Stimulated activated CD8-positive, alpha-beta memory T cell treated with anti-CD3 and anti-CD28 coated beads, Interleukin-2, amount 100 ng/mL, for 1 hour (primary cell): ENCODE results near the gene CYB5RL.
"Not testable (repeated sequence)": the region's sequence is repeated elsewhere in the genome, so short reads cannot be mapped to it uniquely, and the experiment has no call there.

ENCODE experiments used
- DNase-seq, 2 donors: peaks; one replicate each; pipeline ENCODE4 v3.0.0-alpha.2; 2020; ENCODE audit warnings: low read depth in 2 of 2

Gene CYB5RL

DNA sequence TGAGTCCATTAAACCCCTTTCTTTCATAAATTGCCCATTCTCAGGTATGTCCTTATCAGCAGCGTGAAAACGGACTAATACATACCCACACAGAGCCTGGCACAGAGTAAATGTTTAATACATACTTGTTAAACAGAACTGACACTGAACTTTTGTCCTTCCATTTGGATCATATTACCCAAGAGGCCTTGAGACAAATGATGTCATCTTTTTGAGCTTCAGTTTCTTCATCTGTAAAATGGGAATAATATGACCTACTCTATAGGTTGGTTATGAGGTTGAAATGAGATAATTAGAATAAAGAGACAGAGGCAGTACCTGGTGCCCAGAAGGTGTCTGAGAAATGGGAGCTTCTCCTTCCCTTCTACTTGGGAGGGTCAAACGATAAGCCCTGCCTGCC, 13.8 kb downstream of the CYB5RL start:
- DNase-seq = no peak

DNA sequence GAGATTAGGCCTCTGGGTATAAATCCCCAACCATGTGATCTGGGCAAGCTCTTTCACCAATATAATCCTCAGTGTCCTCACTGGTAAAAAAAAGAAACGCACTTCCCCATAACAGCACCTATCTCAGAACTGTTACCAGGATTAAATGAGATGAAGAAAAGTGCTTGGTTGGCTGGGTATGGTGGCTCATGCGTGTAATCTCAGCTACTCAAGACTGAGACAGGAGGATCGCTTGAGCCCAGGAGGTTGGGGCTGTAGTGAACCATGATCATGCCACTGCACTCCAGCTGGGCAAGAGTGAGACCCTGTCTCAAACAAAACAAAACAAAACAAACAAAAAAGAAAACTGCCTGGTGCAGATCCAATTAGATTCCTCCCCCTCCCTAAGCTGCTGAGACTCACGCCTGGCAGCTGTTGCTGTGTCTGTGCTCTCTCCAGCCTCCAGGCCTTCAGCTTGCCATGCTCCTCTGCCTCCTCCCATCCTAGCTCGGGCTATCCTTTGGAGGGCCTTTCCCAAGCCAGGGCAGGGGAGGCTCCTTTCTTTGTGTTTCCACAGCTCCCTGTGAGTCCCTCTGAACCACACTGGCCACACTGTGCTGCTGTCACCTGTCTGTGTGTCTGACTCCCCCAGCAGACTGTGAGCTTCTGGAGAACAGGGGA, 19.0 kb downstream of the CYB5RL start:
- no peak for DNase-seq

DNA sequence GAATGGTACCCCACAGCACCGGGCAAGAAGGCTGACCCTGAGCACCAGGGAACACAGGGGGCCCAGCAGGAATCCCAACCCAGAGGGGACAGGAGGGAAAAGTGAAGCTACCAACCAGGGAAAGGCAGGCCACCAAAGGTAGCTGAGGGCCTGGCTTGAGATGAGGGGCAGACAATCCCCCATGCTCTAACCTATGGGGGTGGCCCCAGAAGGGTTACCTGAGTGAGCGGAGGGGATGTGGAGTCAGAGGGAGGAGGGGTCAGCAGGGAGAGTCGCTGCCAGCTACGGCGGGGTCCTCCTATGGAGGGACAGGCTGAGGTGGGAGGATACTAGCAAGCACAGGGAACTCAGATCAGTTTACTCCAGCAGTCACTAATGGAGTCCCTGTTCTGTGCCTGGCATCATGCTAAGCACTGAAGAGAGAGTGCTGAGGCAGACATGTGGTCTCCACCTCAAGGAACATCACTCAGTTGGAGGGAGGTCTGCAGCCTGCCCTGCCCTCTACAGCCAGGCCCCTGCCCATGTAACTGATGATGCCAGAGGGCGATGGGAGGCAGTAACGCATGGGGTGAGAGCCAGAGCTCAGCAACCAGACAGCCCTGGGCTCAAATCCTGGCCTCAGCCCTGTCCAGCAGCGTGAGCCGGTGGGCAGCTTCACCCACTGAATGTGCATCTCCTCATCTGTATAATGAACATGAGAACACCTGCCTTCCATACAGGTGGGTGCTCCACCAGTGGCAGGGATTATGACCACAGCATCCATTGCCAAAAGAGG, 21.3 kb downstream of the CYB5RL start:
- DNase-seq = no peak

DNA sequence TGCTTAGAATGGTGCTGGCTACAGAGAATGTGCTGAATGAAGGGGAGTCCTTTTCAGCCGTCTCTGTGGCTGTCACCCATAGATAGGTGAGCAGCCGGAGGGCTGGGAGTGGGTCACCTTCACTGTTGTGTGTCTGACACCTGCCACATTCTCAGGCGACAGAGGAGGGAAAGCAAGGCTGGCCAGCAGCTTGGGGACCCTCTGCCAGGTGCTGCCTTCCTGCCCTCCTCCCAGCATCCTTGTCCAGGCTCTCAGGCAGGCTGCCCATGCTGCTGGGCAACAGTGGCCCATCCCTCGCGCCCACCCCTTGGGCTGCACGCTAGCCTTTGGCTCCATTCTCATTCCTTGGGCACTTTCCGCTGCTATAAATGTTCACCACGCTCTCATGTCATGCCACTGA, 22.1 kb downstream of the CYB5RL start:
- no peak for DNase-seq

DNA sequence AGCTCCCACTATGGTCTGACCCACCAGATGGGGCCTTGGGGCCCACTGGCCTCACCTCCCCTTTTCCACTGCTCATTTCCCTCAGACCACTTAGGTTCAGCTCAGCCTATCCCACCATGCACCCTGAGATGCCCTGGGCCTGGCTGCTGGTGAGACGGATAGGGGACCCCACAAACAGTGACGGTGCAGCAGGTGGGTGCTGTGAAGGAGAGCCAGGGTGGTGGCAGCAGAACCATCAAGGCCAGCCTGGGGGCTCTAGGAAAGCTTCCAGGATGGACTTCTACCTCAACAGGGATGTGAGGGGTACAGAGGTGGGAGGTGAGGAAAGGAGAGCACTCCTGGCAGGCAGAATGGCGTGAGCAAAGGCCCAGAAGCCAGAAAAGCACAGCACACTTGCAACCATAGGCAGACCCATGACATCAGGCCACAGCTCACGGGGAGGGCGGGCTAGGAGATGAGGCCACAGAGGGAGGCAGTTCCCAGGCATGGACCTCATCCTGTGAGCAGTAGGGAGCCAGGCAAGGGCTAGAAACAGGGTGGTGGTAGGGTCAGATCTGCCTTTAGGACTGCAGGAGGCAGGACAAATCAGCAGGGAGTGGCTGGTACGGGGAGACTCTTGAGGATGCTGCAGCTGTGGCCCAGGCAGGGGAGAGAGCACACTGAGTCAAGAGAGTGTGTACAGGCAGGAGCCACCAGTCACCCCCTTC, 23.1 kb downstream of the CYB5RL start:
- DNase-seq = no peak

DNA sequence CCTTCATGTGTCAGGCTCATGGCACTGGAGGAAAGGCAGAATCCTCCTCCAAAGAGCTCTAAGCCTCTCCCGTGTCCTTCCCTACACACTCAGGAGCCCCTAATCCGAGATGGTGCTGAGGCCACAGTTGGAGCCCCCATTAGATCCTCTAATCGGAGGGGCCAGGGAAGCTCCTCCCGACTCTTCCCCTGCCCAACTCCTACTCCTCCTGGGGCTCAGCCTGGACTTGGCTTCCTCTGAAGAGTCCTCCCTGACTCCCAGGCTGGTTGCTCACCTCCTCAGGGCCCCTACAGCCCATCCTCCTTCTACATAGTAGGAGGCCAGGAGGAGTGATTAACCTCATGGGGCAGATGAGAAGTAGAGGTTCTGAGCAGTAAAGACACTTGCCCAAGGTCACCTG, 25.7 kb downstream of the CYB5RL start:
- DNase-seq = no peak

DNA sequence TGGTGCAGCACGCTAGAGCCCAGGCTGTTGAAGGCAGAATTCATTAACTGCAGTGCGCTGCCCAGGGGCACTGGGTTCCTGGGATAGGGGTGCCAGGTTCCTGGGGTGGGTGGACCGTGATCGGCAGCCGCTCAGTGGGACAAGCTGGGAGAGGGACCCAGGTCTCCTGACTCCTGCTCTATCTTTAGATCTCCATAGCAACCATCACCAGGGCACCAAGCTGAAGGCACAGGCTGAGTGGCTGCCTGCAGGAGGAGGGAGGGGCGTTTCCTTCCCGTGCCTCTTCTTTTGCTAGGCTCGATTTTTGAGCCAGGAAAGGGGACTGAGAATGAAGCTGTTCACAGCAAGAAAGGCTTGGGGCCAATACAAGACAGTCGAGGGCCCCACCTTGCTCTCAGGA, 26.1 kb downstream of the CYB5RL start:
- DNase-seq = no peak

DNA sequence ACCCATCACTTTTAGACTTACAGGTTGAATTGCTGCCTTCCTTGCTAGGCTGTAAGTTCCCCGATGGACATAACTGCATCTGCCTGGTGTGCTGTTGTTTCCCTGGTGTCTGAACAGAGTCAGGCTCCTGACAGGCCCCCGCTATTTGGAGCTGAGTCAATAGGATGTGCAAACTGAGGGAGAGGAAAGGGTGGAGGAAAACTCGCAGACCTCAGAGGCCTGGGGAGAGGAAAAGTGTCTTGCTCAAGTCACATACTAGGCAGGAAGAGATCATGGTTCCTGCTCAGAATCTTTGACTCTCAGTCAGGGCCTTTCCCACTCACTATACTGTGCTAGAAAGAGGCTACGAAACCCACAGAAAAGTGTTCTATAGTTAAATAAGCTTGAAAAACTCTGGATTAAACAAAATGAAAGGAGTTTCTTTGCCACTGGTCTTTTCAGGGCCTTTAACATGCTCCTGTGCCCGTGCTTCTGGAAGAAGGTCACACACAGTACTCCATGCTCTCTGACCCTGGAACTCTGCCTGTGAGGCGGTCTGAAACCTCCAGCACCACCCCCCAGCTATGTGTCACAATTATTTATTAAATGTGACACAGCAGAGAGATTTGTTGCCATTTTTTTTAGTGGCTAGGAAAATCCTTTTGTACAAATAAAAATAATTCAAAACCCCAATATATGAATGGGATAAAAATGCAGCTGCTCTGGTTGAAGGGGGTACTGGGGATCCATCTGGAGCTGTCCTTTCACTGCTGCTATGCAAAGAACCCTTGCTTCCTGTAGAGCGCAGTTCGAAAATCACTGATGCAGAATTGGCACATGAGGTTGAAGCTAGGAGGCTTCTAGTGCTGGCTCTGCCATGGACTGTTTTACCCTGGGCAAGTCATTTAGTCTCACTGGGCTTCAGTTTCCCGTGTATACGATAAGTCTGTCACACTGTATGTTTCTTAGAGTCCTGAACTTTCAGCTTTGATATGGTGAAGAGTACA, 26.9 kb downstream of the CYB5RL start:
- no peak for DNase-seq

DNA sequence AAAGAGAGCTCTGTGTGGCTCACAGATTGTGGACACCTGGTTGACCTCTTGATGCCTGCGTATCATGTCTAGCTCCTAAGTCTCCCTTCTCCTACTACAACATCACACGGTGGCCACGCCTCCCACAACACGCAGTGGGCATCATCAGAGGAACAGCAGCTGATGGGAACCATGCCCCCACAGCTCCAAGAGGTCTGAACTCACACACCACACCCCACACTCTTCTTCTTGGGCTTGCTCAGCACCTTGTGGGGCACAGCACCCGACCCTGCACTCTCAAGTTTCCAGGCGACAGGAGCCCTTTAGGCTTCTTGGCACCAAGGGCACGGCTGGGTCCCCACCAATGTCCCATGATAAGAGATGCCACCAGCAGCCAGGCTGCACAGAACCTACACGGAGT, 28.2 kb downstream of the CYB5RL start:
- no peak for DNase-seq

DNA sequence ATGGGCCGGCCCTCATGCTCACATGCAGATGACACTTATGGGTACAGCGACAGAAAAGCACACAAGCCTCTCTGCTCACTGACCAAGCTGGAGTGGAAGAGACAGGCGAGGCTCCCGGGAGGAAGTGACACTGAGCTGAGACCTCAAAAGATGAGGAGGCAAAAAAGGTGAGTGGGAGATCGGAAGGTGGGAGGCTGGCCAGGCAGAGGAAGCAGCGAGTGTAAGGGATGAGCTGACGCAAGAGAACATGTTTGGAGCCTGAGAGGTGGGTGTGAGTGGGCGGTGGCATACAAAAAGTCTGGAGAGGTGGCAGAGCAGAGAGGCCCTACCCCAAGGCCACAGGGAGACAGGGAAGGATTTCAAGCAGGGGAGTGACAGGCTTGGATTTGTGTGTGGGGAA, 28.8 kb downstream of the CYB5RL start:
- DNase-seq = no peak

DNA sequence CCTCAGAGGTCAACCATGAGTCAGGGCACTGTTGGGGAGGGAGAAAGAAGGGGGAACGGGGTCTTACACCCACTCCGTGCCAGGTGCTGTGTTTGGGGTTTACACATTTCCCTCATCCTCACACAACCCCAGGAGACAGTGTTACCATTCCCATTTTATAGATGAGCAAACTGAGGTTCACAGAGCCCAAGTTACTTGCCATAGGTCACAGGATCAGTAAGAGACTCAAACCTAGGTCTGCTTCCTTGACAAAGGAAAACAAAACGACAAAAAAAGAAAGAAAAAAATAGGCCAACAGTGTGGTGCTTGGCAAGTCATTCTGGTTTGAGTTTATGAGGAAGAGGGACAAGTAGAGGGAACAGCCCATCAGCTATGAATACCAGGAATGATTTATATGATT, 30.8 kb downstream of the CYB5RL start:
- no peak for DNase-seq

DNA sequence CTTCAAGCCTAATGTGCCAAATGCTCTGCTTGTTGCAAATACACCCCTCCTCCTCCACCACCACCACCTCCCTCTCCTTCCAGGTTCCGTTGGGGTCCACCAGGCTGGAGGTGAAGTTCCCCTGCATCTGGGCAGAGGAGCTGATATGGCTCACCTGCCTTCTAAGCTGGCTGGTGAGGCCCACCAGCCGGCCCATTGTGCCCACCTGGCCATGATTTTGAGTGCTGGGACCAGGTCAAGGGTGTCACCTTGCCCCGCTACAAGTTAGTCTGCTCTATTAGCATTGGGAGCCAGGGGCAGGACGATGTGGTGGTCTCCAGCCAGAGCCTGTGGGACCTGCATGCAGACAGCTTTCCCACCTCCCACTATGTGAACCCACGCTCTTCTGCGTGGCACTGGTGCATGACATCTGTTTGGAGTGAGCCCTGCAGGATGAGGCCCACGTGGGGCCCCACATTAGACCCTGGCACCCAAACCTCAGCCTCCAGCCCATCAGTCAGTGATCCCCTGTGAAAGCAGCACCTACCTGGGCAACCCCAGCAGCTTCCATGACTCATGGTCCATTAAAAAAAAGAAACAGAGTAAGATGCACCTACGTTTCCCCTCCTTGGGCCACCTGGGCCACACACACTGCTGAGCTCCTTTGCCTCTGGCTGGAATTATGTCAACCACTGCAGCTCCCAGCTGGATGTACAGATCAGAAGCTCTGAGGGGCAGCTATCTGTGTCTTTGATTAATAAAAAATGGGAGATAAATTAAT, 31.4 kb downstream of the CYB5RL start:
- DNase-seq = no peak

DNA sequence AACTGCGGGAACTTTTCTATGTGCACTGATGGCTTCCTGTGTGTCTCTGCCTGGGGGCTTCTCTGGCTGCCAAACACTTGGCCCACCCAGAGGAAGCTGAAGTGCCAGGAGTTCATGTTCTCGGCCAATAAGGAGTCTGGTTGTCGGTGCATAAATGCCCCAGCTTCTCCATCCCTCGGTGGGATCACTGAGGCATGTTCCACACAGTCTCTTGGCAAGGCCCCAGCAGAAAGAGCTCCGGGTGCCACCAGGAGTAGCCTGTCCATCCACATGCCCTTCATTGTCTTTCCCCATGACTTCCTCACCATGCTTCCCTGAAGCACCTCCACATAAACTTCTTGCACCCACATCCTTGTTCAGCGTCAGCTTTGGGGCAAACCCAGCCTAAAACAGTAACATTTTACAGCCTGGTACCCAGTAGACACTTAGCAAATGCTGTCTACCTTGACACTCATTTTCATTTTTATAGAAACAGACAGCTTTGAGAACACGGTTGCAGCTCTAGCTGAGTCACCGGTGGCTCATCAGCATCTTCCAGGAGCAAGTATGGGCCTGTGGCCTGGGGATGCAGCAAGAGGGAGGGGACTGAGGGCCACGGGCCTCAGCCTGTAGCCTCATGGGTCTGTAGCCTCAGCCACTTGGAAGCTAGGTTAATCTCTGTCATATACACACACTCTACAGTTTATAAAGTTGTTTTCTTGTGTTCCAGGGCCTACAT, 32.2 kb downstream of the CYB5RL start:
- no peak for DNase-seq

DNA sequence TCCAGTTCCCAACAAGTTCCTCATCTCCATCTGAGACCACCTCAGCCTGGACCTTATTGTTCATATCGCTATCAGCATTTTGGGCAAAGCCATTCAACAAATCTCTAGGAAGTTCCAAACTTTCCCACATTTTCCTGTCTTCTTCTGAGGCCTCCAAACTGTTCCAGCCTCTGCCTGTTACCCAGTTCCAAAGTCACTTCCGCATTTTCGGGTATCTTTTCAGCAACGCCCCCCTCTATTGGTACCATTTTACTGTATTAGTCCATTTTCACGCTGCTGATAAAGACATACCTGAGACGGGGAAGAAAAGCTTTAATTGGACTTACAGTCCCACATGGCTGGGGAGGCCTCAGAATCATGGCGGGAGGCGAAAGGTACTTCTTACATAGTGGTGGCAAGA, 33.5 kb downstream of the CYB5RL start:
- DNase-seq = not testable (repeated sequence)

DNA sequence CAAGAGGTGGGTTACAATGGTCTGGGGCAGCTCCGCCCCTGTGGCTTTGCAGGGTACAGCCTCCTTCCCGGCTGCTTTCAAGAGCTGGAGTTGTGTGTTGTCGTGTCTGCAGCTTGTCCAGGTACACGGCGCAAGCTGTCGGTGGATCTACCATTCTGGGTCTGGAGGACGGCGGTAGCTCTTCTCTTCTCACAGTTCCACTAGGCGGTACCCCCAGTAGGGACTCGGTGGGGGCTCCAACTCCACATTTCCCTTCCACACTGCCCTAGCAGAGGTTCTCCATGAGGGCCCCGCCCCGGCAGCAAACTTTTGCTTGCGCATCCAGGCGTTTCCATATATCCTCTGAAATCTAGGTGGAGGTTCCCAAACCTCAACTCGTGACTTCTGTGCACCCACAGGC, 34.7 kb downstream of the CYB5RL start:
- DNase-seq = no peak

DNA sequence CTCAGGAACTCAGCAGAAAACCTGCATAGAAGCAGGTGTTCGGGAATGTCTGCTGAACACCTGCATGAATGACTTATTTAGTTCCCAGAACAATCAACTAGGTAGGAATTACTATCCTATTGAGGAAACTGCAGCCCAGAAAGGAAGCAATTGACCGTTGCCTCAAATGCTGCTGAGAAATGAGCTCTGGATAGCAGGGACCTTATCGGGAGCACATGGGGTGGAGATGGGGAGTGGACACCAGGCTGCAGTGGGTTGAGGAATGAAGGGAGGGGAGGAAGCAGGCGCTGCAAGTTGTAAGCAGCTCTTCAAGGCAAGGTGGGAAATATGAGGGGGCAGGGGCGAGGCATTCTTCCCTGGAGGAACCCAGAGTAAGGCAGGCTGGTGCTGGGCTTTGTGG, 36.3 kb downstream of the CYB5RL start:
- no peak for DNase-seq

DNA sequence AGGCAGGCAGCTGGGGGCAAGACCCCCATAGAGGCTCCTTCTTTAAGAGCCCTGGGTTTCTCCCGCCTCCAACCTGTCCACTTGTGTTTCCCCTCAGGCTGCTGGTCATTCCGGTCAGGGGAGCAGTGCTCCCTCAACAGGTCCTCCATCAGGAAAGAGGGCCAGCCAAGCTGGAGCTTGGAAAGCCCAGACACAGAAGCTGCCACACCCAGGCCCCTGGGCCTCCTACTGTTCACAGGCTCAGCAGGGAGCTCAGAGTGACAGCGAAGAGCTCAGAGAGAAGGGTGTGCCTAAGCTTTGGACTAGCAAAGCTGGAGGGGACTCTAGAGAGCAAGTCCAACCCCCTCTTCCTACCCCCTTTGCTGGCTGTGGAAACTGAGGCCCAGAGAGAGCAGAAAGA, 36.8 kb downstream of the CYB5RL start:
- DNase-seq = no peak

DNA sequence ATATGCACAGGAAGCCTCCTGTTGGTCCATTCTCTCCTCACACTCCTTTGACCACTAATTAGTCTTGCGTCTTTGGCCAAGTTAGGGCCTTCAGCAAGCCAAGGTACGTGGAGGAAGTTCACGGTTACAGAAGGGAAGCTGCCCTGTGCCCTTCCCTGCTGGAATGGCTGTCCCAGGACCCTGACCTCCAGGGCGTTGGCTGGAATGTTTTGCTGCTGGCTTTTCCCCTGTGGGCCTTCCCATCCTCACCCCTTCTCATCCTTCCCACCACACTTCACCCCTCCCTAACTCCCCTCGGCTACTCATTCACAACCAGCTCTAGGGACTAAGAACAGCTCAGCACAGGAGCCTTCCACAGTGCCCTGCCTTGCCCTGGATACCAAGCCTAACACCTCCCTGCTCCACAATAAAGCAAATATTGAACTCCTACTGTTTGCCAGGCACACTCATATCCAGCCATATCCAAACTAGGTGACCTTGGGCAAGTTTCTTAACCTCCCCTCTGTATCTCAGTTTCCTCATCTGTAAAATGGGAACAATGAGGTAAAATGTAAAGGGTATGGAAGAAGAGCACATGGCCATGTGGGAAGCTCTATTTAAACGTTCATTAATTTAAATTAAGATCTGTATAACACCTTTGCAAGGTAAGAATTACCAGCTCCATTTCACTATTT, 38.2 kb downstream of the CYB5RL start:
- DNase-seq = no peak

DNA sequence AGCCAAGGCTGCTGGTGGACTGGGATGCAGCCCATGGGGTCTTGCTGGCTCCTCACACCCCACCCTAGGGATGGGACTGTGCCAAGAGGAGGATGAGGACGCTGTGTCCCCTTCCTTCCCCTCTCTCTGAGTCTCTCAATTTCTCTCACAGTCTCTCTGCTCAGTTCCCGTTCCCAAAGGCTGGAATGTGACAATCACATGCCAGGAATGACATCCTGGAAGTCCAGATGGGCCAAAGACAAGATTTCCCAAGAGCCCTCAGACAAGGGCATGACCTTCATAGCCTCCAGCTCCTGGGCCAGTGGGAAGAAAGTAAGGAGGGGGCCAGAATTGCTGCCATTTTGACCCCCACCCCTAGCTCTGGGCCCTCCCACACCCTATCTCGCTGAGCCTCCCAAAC, 39.5 kb downstream of the CYB5RL start:
- no peak for DNase-seq
